ENCODE results near the gene CCL28.

Gene CCL28

DNA sequence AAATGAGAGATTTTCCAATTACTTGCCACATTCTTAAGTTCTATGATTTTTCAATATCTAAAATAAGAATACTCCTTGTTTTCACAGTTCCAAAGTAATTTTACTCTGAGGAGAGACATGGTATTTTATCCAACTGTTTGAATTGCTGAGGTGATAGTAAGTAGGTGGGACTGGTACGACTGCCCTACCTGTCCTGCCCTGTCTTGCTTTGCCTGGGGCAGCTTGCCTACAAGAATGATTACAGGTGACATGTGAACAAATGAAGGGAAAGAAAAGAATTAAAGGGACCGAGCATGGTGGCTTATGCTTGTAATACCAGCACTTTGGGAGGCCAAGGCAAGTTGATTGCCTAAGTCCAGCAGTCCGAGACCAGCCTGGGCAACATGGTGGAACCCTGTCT is 57.4 kb downstream of the CCL28 start:
- DNase-seq, result no peak

DNA sequence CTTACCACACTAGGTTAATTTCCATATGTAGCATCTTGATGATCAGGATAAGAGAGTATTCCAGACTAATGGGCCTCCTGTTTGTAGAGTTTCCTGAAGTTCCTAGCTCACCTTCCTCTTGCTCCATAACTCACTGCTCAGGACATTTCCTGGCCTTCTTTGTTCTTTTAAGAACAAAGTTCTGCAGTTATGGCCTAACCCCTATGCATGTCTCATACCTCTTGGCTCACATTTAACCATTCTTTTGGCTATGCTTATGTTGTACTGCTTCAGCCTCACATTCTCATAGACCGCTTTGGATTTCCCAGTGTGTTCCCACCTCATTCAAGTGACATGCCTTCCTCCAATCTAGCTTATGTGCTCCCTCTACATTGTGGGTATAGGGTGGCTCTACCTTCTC is 58.5 kb downstream of the CCL28 start:
- no peak for DNase-seq

DNA sequence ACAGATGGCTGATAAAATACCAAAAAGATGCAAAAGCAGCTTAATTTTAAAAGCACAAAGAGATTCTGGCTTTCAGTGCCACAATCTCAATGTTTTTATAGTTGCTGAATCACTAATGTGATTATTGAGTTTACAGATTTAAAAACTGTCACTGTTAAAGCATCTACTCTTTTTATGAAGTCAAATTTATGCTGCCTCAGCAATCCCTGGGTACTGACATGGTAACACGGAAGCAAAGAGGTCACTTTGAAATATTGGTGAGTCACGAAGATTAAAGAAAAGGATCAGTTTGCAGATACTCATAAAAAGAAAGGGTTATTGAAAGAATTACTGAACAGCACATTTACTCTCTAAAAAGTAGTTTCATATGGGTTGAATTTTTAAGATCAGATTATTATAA is 59.3 kb downstream of the CCL28 start:
- no peak for DNase-seq

DNA sequence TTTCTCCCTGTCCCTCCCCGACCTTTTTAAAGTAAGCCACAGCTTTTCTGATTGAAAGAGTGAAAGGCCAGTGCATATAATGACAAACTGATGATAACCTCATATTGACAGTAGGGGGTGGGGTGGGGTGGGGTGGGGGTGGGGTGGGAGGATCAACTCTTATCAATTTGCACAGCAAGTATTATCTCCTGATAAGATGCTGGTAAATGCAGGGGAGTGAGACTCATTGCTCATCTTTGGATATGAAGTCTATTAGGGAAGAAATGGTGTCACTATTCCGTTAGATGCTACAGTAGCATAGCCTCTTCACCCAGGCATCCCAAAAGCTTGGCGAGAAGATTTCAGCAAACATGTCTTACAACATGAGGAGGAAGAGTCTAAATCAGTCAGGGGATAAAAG is 60.1 kb downstream of the CCL28 start:
- no peak for DNase-seq

DNA sequence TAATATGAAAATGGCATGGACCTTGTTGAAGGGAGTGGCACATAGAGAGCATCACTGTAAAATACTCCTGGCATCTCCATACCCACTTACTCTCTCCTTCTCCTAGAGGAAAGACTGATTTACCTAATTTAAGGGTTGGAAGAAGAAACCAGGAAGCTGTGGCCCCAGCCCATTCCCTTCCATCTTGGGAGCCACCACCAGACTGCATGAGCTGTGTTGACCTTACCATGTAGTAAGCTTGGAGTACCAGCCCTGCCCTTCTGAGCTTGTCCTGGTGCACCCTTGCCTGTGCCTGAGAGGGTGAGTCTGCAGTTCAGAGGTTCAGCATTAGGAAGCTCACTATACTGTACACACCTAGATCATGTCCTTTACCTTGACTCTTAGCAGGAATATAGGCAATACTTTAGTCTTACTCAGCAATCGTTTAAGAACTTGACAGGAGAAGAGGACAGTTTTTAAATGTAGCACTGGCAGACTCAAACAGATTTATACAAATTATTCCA is 63.3 kb downstream of the CCL28 start:
- DNase-seq, result no peak

DNA sequence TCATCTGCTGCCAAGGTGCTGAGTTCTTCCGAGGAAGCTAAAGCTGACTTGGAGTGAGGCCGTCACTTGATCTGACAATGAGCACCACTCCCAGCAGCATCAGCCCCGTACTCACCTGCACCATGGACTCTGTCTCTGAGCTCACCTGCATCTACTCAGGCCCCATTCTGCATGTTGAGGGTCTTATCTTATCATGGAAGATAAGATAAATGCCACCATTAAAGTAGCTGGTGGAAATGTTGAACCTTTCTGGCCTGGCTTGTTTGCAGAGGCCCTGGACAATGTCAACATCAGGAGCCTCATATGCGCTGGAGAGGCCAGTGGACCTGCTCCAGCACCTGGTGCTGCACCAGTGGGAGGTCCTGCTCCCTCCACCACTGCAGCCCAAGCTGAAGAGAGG is 64.0 kb downstream of the CCL28 start:
- DNase-seq, result no peak

DNA sequence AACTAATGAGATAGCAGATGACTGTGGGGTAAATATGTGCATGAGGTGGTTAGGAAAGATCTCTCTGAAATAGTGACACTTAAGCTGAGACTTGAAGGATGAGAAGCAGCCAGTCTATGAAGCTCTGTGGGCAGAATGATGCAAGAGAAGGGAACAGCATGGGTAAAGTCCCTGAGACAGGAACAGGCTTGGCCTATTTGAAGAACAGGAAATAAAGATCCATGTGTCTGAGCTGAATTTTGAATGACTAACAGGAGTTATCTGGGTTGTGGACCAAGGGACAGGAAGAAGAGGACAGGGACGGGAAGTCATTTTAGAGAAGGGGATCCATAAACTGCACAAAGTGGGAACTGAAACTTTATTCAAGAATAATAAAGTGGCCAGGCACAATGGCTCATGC is 73.3 kb downstream of the CCL28 start:
- no peak for DNase-seq

DNA sequence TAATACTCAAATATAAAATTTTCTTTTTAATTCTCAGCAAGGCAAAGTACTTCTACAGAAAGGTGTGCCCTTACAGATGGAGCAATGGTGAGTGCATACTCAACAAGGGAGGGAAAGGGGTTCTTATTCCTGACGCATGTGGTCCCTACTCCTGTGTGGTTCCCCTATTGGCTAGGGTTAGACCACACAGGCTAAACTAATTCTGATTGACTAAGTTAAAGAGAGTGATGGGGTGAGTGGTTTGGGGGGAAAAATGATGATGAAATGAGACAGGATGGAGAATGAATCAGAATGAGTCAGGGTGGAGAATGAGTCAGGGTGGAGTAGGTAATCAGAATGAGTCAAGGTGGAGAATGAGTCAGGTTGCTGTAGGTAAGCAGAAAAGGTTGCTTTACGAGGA is 76.0 kb downstream of the CCL28 start:
- DNase-seq, result no peak

DNA sequence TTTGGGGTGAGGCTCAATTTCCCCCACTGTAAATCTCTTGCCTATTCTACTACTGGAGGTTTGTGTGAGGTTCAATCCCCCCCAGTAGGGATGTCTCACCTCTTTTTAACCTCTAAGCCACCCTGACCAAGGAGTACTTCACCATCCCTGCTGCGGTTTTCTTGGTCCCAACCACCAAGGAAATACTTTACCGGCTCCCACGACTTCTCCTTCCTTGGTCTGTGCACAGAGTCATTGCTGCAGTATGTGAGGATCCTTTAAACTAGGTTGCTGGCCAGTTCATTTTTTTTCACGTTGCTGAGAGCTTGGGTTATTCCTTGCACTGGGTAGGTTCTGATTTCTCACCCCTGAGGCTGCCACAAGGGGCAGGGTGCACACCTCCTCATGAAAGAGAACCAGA is 76.5 kb downstream of the CCL28 start:
- DNase-seq, result no peak

DNA sequence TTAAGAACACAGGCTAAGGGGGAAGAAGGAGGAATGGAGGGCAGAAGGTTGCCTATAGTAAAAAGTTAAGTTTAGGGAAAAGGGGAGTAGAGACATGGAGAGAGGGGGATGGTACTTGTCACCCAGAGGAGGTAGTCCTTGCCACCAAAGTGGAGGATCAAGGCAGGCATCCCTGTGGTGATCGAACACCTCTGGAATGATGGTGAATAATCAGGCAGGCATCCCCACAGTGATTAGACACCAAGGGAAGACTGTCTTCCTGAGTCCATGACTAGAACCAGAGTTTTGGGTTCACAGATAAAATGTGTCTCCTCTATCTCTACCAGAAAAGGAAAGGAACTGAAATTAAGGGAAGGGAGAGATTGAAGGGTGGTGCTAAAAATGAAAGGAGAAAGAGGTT is 79.8 kb downstream of the CCL28 start:
- no peak for DNase-seq

Measured in activated CD8-positive, alpha-beta memory T cell treated with anti-CD3 and anti-CD28 coated beads for 24 hours (primary cell).